SK-N-SH (cell line): ENCODE results near the gene LIN7A. TPM values are rescaled to one million over a fixed set of nuclear protein-coding genes. Genes with fewer than 3 reads are reported as not detected.

ENCODE experiments used
- CTCF ChIA-PET: fragments of 300-600, 350-600 bp; formaldehyde crosslinking; extraction: SDS; loops from one replicate; lab custom pipeline; 2021; lab: Yijun Ruan, JAX
- POLR2A ChIA-PET: fragments of 350-600 bp; sonication (Branson Sonifier 250); formaldehyde crosslinking; extraction: SDS; loops from one replicate; lab custom pipeline; 2020; ENCODE audit warnings: antibody characterized with exemption, inconsistent platforms; lab: Yijun Ruan, JAX
- DNase-seq: peaks from one replicate; pipeline ENCODE4 v3.0.0; 2012
- H2AFZ ChIP-seq: fragments of 200-600 bp; sonication (generic); 2 replicates; pipeline ENCODE4 v1.8.1; 2016; ENCODE audit warnings: antibody characterized with exemption, mild to moderate bottlenecking, low read depth
- H3F3A ChIP-seq: fragments of 200-600 bp; sonication (generic); replicated peaks from 2 replicates; pipeline ENCODE3; 2016; ENCODE audit warnings: antibody characterized with exemption, mild to moderate bottlenecking; ENCODE audit not compliant: insufficient read depth
- H3K27ac ChIP-seq, 2 experiments: fragments of 200-500 bp in 1 of 2; fragments of 200-600 bp in 1 of 2; sonication (Bioruptor generic) in 1 of 2; sonication (generic), shearing (Covaris generic) in 1 of 2; 2 replicates each; pipeline versions ENCODE4 v1.5.1 to v1.6.1; 2014 to 2016; ENCODE audit warnings: low read depth in 2 of 2, inconsistent platforms in 1 of 2, low read length in 1 of 2, mild to moderate bottlenecking in 1 of 2, mixed read lengths in 1 of 2
- H3K27me3 ChIP-seq: fragments of 200-600 bp; sonication (generic), shearing (Covaris generic); 2 replicates; pipeline ENCODE4 v1.6.1; 2016; ENCODE audit warnings: mixed run types; ENCODE audit not compliant: insufficient read depth
- H3K36me3 ChIP-seq, 2 experiments: fragments of 200-500 bp in 1 of 2; fragments of 200-600 bp in 1 of 2; sonication (Bioruptor generic) in 1 of 2; sonication (generic) in 1 of 2; replicated peaks in 1 of 2; 2 replicates each; pipeline versions ENCODE3 to v1.5.1; 2014 to 2016; ENCODE audit warnings: low read length in 1 of 2, mild to moderate bottlenecking in 1 of 2; ENCODE audit not compliant: insufficient read depth in 2 of 2, control insufficient read depth in 1 of 2
- H3K4me1 ChIP-seq, 2 experiments: fragments of 200-500 bp in 1 of 2; fragments of 200-600 bp in 1 of 2; sonication (Bioruptor generic) in 1 of 2; sonication (generic), shearing (Covaris generic) in 1 of 2; 2 replicates each; pipeline versions ENCODE4 v1.5.1 to v1.6.1; 2014 to 2016; ENCODE audit warnings: low read depth in 1 of 2, low read length in 1 of 2, mixed run types in 1 of 2; ENCODE audit not compliant: insufficient read depth in 2 of 2, control insufficient read depth in 1 of 2
- H3K4me2 ChIP-seq: fragments of 200-600 bp; sonication (generic), shearing (Covaris generic); 2 replicates; pipeline ENCODE4 v1.6.1; 2017; ENCODE audit warnings: mixed run types
- H3K4me3 ChIP-seq, 2 experiments: fragments of 200-500 bp in 1 of 2; fragments of 200-600 bp in 1 of 2; sonication (Bioruptor generic) in 1 of 2; sonication (generic), shearing (Covaris generic) in 1 of 2; 2 replicates each; pipeline versions ENCODE4 v1.5.1 to v1.8.1; 2014 to 2016; ENCODE audit warnings: low read depth in 2 of 2, inconsistent platforms in 1 of 2, low read length in 1 of 2, mild to moderate bottlenecking in 1 of 2, mixed read lengths in 1 of 2, moderate library complexity in 1 of 2
- H3K79me2 ChIP-seq: fragments of 200-600 bp; sonication (generic); 2 replicates; pipeline ENCODE4 v1.8.1; 2017; ENCODE audit warnings: mild to moderate bottlenecking; ENCODE audit not compliant: insufficient read depth
- H3K9ac ChIP-seq: fragments of 200-600 bp; sonication (generic); 2 replicates; pipeline ENCODE4 v1.6.1; 2017; ENCODE audit warnings: mixed run types
- H3K9me2 ChIP-seq: fragments of 200-600 bp; sonication (generic); 2 replicates; pipeline ENCODE4 v1.6.1; 2017; ENCODE audit warnings: mixed run types
- H3K9me3 ChIP-seq: fragments of 200-600 bp; sonication (generic); 2 replicates; pipeline ENCODE4 v1.6.1; 2017; ENCODE audit warnings: mixed run types, mild to moderate bottlenecking, moderate library complexity
- H4K20me1 ChIP-seq: fragments of 200-600 bp; sonication (generic); 2 replicates; pipeline ENCODE4 v1.6.1; 2017; ENCODE audit warnings: mild to moderate bottlenecking, mixed run types; ENCODE audit not compliant: insufficient read depth
- CTCF ChIP-seq: fragments of 200-600 bp; sonication (generic); IDR thresholded peaks from 2 replicates; pipeline ENCODE4 v1.6.1; 2017; ENCODE audit warnings: antibody characterized with exemption, mild to moderate bottlenecking, moderate library complexity
- ELF1 ChIP-seq: IDR thresholded peaks from 2 replicates; pipeline ENCODE4 v1.4.0; 2012
- EZH2phosphoT487 ChIP-seq: fragments of 200-600 bp; sonication (generic); IDR thresholded peaks from 2 replicates; pipeline ENCODE4 v1.6.1; 2017; ENCODE audit warnings: low read depth, mixed run types, mild to moderate bottlenecking, antibody characterized with exemption, moderate library complexity, borderline replicate concordance
- FOSL2 ChIP-seq: IDR thresholded peaks from 2 replicates; pipeline ENCODE4 v1.4.0; 2012; ENCODE audit warnings: low read depth, mild to moderate bottlenecking, moderate library complexity, borderline replicate concordance
- JUND ChIP-seq: IDR thresholded peaks from 2 replicates; pipeline ENCODE4 v1.4.0; 2012
- MXI1 ChIP-seq: IDR thresholded peaks from 2 replicates; pipeline ENCODE4 v1.6.1; 2012; ENCODE audit warnings: mild to moderate bottlenecking, low read depth, low read length, improper control_type of control experiment
- NFIC ChIP-seq: IDR thresholded peaks from 2 replicates; pipeline ENCODE4 v1.4.0; 2012; ENCODE audit warnings: borderline replicate concordance
- NRF1 ChIP-seq: IDR thresholded peaks from 2 replicates; pipeline ENCODE4 v1.6.1; 2012; ENCODE audit warnings: low read depth, mild to moderate bottlenecking, low read length
- PBX3 ChIP-seq: IDR thresholded peaks from 2 replicates; pipeline ENCODE4; 2012
- POLR2AphosphoS5 ChIP-seq: IDR thresholded peaks from 2 replicates; pipeline ENCODE4 v1.6.1; 2012; ENCODE audit warnings: low read depth, low read length
- TEAD4 ChIP-seq: IDR thresholded peaks from 2 replicates; pipeline ENCODE4 v1.4.0; 2012; ENCODE audit warnings: mild to moderate bottlenecking, borderline replicate concordance; ENCODE audit not compliant: insufficient read depth
- USF2 ChIP-seq: fragments of 150-350 bp; IDR thresholded peaks from 2 replicates; pipeline ENCODE4 v1.6.1; 2017; ENCODE audit warnings: antibody characterized with exemption, low read length, low read depth, borderline replicate concordance
- YY1 ChIP-seq: IDR thresholded peaks from 2 replicates; pipeline ENCODE4 v1.4.0; 2012; ENCODE audit warnings: low read depth, mild to moderate bottlenecking
- ZBTB33 ChIP-seq: IDR thresholded peaks from 2 replicates; pipeline ENCODE4 v1.4.0; 2012; ENCODE audit warnings: low read depth, borderline replicate concordance
- WGBS: methylation state at CpG from one replicate; pipeline ENCODE4 v1.1.6; 2017; ENCODE audit warnings: low lambda C conversion rate; 5-methylcytosine and 5-hydroxymethylcytosine counted together
- polyA plus RNA-seq, 3 experiments: library from polyadenylated mRNA; depleted of rRNA; stranded (reverse); fragments of >200 nt; gene quantifications; 2 replicates each; pipeline ENCODE4 v1.2.3, GENCODE V29; 2012

Gene LIN7A
- polyA plus RNA-seq, 1 of the 3 experiments (the other 2 are of a cell fraction), result not detected

GRCh38 chr12:80829767-80830166 is 108.0 kb downstream of the LIN7A start:
- ChIA-PET POLR2A (no interaction called here), CTCF (no interaction called here)
- Histone ChIP-seq H4K20me1 (no peaks in the 10 kb centered on the region), H3K4me3 (no peak overlapping the region), H3K4me2 (no peak overlapping the region), H2AFZ (no peak overlapping the region), H3K9me3 (no peaks in the 10 kb centered on the region), H3K9me2 (no peaks in the 10 kb centered on the region), H3F3A (no peaks in the 10 kb centered on the region), H3K36me3 (no peaks in the 10 kb centered on the region), H3K79me2 (no peaks in the 10 kb centered on the region), H3K9ac (no peak overlapping the region), H3K27me3 (no peaks in the 10 kb centered on the region; the same call in 1 of the 2 replicates), H3K4me1 (no peaks in the 10 kb centered on the region), H3K27ac (no peak overlapping the region)
- 9% methylated on average over 2 of the region's 2 CpGs for WGBS
- DNase-seq, result no peak
- no peak for TF ChIP-seq POLR2AphosphoS5

GRCh38 chr12:80825506-80825905 is 112.2 kb downstream of the LIN7A start:
- no peak overlapping the region for H3K4me2 ChIP-seq
- H3K27ac ChIP-seq, result no peak overlapping the region
- H4K20me1 ChIP-seq, result no peaks in the 10 kb centered on the region
- no peaks in the 10 kb centered on the region for H3K9me3 ChIP-seq
- no peaks in the 10 kb centered on the region for H3K79me2 ChIP-seq
- H3K9ac ChIP-seq, result no peak overlapping the region
- H3K27me3 ChIP-seq, result no peaks in the 10 kb centered on the region; the same call in 1 of the 2 replicates
- no peaks in the 10 kb centered on the region for H3K4me1 ChIP-seq
- H2AFZ ChIP-seq, result no peak overlapping the region
- no peaks in the 10 kb centered on the region for H3F3A ChIP-seq
- 2% methylated on average over 2 of the region's 2 CpGs for WGBS
- TF ChIP-seq FOSL2 (no peak), NFIC (no peak), MXI1 (no peak), JUND (no peak), USF2 (no peak), TEAD4 (no peak)
- ChIA-PET CTCF (interaction anchor here (1.9 kb wide), 1 partner anchor 12 kb away, joined by 7 read pairs; no protein-coding TSS in a partner anchor), POLR2A (no interaction called here)
- no peak overlapping the region for H3K4me3 ChIP-seq
- H3K9me2 ChIP-seq, result no peaks in the 10 kb centered on the region
- H3K36me3 ChIP-seq, result no peaks in the 10 kb centered on the region
- DNase-seq, result no peak

- no peaks in the 10 kb centered on the region for H3K36me3 ChIP-seq
- no peaks in the 10 kb centered on the region for H3K79me2 ChIP-seq
- H3K27me3 ChIP-seq, result no peaks in the 10 kb centered on the region; the same call in 1 of the 2 replicates
- H3K4me2 ChIP-seq, result no peak overlapping the region
- no peaks in the 10 kb centered on the region for H4K20me1 ChIP-seq
- no peak overlapping the region for H3K9ac ChIP-seq
- no peaks in the 10 kb centered on the region for H3K9me2 ChIP-seq
- no peaks in the 10 kb centered on the region for H3F3A ChIP-seq
- 13% methylated on average over 3 of the region's 3 CpGs for WGBS
- CTCF ChIA-PET, result no interaction called here
- no peak overlapping the region for H3K4me3 ChIP-seq
- no peak for DNase-seq
- H3K4me1 ChIP-seq, result no peaks in the 10 kb centered on the region; a peak in 1 of 4 replicates
- no peaks in the 10 kb centered on the region for H3K9me3 ChIP-seq
- H2AFZ ChIP-seq, result no peak overlapping the region
- TF ChIP-seq JUND, result no peak
- TF ChIP-seq CTCF, result no peak
- TF ChIP-seq EZH2phosphoT487, result no peak
- no peak for TF ChIP-seq YY1
- TF ChIP-seq PBX3, result no peak
- TF ChIP-seq MXI1, result no peak
- no peak for TF ChIP-seq ELF1
- TF ChIP-seq FOSL2, result no peak
- TF ChIP-seq ZBTB33, result no peak
- TF ChIP-seq NRF1, result no peak
- TF ChIP-seq TEAD4, result no peak
- TF ChIP-seq, all 33 proteins: peak for 0
- POLR2A ChIA-PET, result no interaction called here
- H3K27ac ChIP-seq, result no peak overlapping the region
Measured at GRCh38 chr12:80823393-80823792, 114.3 kb downstream of the LIN7A start.
